Fibroblast of peridontal ligament (primary cell): ENCODE measurements around the gene HS3ST5.

Experiments used
- DNase-seq: peaks from one replicate; pipeline ENCODE4 v3.0.0-alpha.2; 2010; ENCODE audit errors: extremely low read depth

The HS3ST5 gene

GRCh38 chr6:114342826-114343781 is at the start of gene HS3ST5:
Gene HS3ST5 (minus strand): TSS chr6:114343023. CDS start chr6:114062845, 280,178 bp downstream.
- peak; percentile 19 for DNase-seq

- no peak for DNase-seq
Observed at GRCh38 chr6:114390176-114390575, 47.4 kb upstream of the HS3ST5 start.

GRCh38 chr6:114389111-114389510 is 46.3 kb upstream of the HS3ST5 start:
- no peak for DNase-seq

- no peak for DNase-seq
Observed at GRCh38 chr6:114382406-114382805, 39.6 kb upstream of the HS3ST5 start.

- DNase-seq = peak; percentile 16
Observed at GRCh38 chr6:114377881-114378280, 35.1 kb upstream of the HS3ST5 start.

- no peak for DNase-seq
Observed at GRCh38 chr6:114376611-114377175, 33.9 kb upstream of the HS3ST5 start.

- no peak for DNase-seq
Observed at GRCh38 chr6:114375541-114376192, 32.8 kb upstream of the HS3ST5 start.

- no peak for DNase-seq
Observed at GRCh38 chr6:114367315-114367961, 24.6 kb upstream of the HS3ST5 start.

- DNase-seq = no peak
Observed at GRCh38 chr6:114366899-114367298, 24.1 kb upstream of the HS3ST5 start.

- DNase-seq = peak; percentile 70
Observed at GRCh38 chr6:114364301-114364700, 21.5 kb upstream of the HS3ST5 start.

- no peak for DNase-seq
Observed at GRCh38 chr6:114362957-114363356, 20.1 kb upstream of the HS3ST5 start.

- DNase-seq = no peak
Observed at GRCh38 chr6:114362396-114362795, 19.6 kb upstream of the HS3ST5 start.

GRCh38 chr6:114361036-114361435 is 18.2 kb upstream of the HS3ST5 start:
- DNase-seq = no peak

GRCh38 chr6:114355300-114355699 is 12.5 kb upstream of the HS3ST5 start:
- no peak for DNase-seq

- DNase-seq = no peak
Observed at GRCh38 chr6:114354482-114354881, 11.7 kb upstream of the HS3ST5 start.

GRCh38 chr6:114346451-114346850 is 3.6 kb upstream of the HS3ST5 start:
- DNase-seq = peak; percentile 18

- no peak for DNase-seq
Observed at GRCh38 chr6:114344971-114345275, 2.1 kb upstream of the HS3ST5 start.

- no peak for DNase-seq
Observed at GRCh38 chr6:114344246-114344970, 1.6 kb upstream of the HS3ST5 start.

GRCh38 chr6:114343782-114344144 is 940 bp upstream of the HS3ST5 start:
- DNase-seq = no peak

GRCh38 chr6:114342086-114342825 is 567 bp downstream of the HS3ST5 start:
- no peak for DNase-seq

GRCh38 chr6:114339706-114340105 is 3.1 kb downstream of the HS3ST5 start:
- DNase-seq = no peak
